Measurements from ENCODE around the gene HSP90AB1. TPM values are rescaled to one million over a fixed set of nuclear protein-coding genes. Genes with fewer than 3 reads are reported as not detected.

The HSP90AB1 gene
- total and polyA plus RNA-seq, 9 of the 15 experiments (the other 6 are each of a cell fraction or from before 2014, with no cell fraction given), result 1,780 to 3,358 (median 2,262) TPM

GRCh38 chr6:44201638-44202303 is 45.1 kb upstream of the HSP90AB1 start (continued):
- TF ChIP-seq E2F1 (CRISPR knock-in tag; IDR thresholded peaks at IDR 0.05) (0 out of 2 replicates have a peak, but pooled peaks have one; percentile 45), ZNF511 (CRISPR knock-in tag; IDR thresholded peaks at IDR 0.05) (peak; percentile 84; the same call in 1 of the 2 replicates), KLF10 (CRISPR knock-in tag; IDR thresholded peaks at IDR 0.05) (no peak), MAFF (IDR thresholded peaks at IDR 0.05; ENCODE audit: low read length) (peak; percentile 57; the same call in 1 of the 2 replicates), SMARCE1 (IDR thresholded peaks at IDR 0.05) (peak; percentile 48; the same call in 1 of the 2 replicates), ZFX (CRISPR knock-in tag; IDR thresholded peaks at IDR 0.05) (0 out of 2 replicates have a peak, but pooled peaks have one; percentile 23), ZNF239 (CRISPR knock-in tag; IDR thresholded peaks at IDR 0.05) (no peak), NR2C1 (IDR thresholded peaks at IDR 0.05) (no peak), NR2C1 (tag; IDR thresholded peaks at IDR 0.05) (peak; percentile 19; the same call in 1 of the 2 replicates), MAFK (IDR thresholded peaks at IDR 0.05; ENCODE audit: low read length) (peak; percentile 63), CREB3 (tag; conservative IDR thresholded peaks at IDR 0.05; ENCODE audit: low read depth) (peak; percentile 62), BHLHE40 (IDR thresholded peaks at IDR 0.05; ENCODE audit: low read length) (peak; percentile 39; the same call in 1 of the 2 replicates), MAZ (CRISPR knock-in tag; conservative IDR thresholded peaks at IDR 0.05 in 1 of 2, IDR thresholded peaks at IDR 0.05 in 1 of 2) (0 out of 4 replicates have a peak, but pooled peaks of 1 of the 2 experiments have one; percentile 48), EGR1 (conservative IDR thresholded peaks at IDR 0.05) (peak; percentile 48; the same call in 1 of the 2 replicates), L3MBTL2 (IDR thresholded peaks at IDR 0.05) (peak; percentile 92), MITF (IDR thresholded peaks at IDR 0.05) (no peak), JUND (IDR thresholded peaks at IDR 0.05; ENCODE audit: borderline replicate concordance, low read depth, low read length) (peak; percentile 5; the same call in 1 of the 2 replicates), JUND (tag; IDR thresholded peaks at IDR 0.05; ENCODE audit: borderline replicate concordance, low read depth, low read length) (no peak; the same call in 1 of the 3 replicates), ZNF589 (CRISPR knock-in tag; IDR thresholded peaks at IDR 0.05; ENCODE audit: low read depth) (peak; percentile 53; the same call in 1 of the 2 replicates), SOX6 (IDR thresholded peaks at IDR 0.05) (no peak), NRF1 (conservative IDR thresholded peaks at IDR 0.05 in 1 of 2, IDR thresholded peaks at IDR 0.05 in 1 of 2) (peak; percentile 29 to 36; a peak in 2 of 4 replicates)

Data from K562 (cell line).